Measurements from ENCODE around the gene ITGB2.

ITGB2 gene

DNA sequence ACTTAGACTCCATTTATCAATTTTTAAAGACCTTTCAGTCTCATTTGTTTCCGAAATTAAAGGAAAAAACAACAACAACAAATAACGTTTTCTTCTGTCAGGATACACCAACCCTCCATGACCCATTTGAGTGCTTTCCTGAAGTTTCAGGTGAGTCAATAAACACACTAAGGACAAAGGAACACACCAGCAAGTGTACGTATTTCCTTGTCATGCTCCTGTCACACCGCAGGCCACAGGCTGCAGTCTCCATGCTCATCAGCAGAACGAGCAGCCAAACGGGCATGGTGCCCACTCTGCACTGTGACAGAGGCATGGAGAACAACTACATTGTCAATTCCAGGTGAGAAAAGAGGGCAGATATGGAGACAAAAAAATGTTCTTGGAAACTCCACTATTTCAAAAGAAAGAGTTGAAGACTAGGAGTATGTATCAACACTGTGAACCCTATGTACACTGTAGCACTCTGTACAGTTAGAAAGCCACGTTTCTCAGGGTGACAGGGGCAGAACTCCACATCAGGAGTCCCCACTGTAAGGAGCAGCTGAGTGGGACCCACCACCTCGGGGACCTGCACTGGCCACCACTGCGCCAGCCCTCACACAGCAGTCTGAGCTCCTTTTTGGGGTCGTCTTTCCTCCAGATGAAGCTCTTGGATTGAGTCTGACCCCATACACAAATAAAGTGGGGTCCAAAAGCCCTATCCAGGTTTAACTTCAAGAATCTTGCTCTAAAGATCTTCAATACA is 49.8 kb downstream of the ITGB2 start:
- DNase-seq (ENCODE audit: low read depth in 3 of 3, low spot score in 1 of 3), result no peak

DNA sequence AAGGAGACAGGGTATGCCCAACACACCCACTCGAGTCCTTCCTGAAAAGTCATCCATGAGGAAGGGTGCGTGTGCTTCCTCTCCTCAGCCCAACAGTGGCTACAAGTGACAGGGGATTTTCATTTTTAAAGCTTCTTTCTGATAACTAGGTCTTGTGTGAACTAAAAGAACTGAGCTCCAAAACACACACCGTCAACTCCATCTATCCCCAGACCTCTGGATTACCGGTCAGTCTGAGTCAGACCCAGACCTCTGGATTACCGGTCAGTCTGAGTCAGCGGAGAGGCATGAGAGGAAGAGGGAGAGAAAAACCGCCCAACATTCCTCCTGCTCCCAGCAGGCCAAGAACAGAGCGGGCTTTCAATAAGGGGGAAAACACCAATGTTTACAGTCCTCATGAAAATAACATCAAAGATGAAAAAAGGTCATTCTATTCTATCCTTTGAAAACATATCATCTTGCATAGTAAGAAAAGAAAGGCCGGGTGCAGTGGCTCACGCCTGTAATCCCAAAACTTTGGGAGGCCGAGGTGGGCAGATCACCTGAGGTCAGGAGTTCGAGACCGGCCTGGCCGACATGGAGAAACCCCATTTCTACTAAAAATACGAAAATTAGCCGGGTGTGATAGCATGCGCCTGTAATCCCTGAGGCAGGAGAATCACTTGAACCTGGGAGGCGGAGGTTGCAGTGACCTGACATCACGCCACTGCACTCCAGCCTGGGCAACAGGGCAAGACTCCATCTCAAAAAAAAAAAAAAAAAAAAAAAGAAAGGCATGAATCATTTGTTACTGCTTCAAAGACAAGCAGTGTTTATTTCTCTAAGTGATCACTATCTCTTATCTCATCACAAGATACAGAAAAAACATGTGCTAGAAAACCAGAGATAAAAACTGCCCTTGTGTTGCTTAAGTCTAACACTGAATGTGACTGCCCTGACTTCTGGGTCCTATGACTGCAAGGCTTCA is 50.6 kb downstream of the ITGB2 start:
- no peak for DNase-seq (ENCODE audit: low read depth in 3 of 3, low spot score in 1 of 3)

DNA sequence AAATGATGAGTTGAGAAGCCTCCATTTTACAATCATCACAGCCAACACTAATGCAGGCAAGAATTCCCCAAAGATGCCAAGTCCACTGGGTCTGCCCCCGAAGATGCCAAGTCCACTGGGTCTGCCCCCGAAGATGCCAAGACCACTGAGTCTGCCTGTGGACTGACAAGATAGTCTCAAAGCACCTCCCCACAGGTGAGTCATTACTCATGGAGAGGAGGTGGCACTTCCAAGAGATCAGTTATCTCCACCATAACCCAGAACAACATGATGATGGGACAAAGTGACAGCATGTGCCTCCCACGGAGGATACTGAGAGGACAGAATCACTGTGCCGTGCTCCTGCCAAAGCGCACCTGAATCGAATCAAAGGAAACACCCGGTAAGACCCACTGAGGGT is 52.0 kb downstream of the ITGB2 start:
- DNase-seq (ENCODE audit: low read depth in 3 of 3, low spot score in 1 of 3), result no peak

DNA sequence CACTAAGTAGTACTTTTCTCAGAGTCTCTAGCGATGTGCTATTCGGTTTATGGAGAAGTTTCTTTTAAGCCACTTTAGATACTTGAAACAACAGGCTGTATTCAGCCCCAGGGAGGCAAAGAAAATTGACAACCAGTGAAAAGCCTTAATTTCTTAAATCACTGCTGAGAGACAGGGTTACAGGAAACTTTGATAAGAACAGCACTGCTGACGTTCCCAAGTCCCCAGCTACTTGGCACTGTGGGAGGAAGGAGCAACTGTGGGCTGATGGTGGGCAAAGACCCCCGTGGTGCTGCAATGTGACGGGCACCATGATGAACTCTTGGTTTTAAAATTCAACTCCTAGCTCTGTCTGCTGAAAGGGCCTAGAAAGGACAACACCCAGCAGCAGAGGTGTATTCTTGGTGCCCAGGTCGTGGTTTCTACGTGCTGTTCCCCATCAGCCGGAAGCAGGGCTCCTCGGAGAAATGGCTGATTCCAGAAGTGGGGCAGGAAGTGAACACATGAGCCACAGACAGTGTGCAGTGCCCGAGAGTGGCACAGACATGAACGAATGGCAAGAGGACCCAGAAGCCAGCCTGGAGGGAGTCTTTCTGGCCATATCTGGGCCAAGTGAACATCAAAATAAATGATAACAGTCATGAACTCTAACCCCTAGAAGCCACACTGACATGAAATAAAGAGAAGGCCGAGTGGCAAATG is 52.5 kb downstream of the ITGB2 start:
- DNase-seq (ENCODE audit: low read depth in 3 of 3, low spot score in 1 of 3), result no peak

GRCh38 chr21:44867464-44867863 is 53.2 kb downstream of the ITGB2 start:
- DNase-seq (ENCODE audit: low read depth in 3 of 3, low spot score in 1 of 3), result no peak

GRCh38 chr21:44866780-44867179 is 53.9 kb downstream of the ITGB2 start:
- DNase-seq (ENCODE audit: low read depth in 3 of 3, low spot score in 1 of 3), result no peak

DNA sequence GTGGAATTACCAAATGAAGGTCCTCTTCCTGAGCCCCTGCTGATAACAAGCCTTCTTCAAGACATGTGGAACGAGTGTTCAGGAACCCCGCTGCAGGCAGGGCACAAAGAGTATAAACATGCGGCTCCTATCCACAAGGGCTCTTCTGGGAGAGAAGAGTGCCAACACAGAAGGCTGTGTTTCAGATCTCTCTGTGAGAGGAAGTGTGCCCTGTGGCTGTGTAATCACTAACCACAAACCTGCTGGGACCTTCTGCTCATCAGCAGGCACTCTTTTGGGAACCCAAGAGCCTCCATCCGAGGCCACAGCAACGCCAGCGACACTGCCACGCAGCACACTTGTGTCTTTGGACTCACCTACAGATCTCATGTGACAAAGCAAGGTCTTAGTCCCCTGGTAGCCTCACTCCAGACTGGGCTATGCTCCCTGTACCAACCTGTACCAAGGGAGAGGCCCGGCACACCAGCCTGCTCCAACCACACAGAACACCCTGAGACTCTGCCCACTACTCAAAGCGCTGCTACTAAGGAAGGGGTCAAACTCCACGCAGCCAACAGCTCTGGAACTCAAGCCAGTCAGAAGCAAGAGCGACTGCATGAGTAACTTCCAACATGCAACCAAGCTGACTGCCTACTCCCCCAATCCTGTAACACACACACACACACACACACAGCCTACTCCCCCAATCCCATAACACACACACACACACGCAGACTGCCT is 55.0 kb downstream of the ITGB2 start:
- no peak for DNase-seq (ENCODE audit: low read depth in 3 of 3, low spot score in 1 of 3)

GRCh38 chr21:44862869-44863685 is 57.6 kb downstream of the ITGB2 start:
- no peak for DNase-seq (ENCODE audit: low read depth in 3 of 3, low spot score in 1 of 3)

- no peak for DNase-seq (ENCODE audit: low read depth in 3 of 3, low spot score in 1 of 3)
These were observed 61.9 kb downstream of the ITGB2 start for GRCh38 chr21:44858791-44859190.

- no peak for DNase-seq (ENCODE audit: low read depth in 3 of 3, low spot score in 1 of 3)
These were observed 62.4 kb downstream of the ITGB2 start for GRCh38 chr21:44858291-44858690.

- no peak for DNase-seq (ENCODE audit: low read depth in 3 of 3, low spot score in 1 of 3)
These were observed 63.4 kb downstream of the ITGB2 start for GRCh38 chr21:44857127-44857892.

DNA sequence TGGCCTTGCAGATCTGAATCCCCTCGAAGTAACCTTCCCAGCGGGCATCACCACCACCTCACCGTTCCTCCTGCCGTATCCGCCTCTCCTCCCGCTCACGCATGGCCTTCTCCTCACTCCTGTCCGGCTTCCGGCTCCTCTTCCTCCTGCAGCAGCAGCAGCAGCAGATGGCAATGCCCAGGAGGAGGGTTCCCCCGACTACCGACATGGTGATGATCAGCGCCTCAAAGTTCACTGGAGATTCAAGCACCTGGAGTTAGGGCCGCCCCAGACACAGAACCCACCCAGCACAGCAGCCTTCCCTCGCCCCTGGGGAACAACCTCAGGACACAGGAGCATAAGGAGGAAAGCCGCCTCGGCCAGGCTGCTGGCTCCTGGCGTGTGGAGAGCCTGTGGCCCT is 64.6 kb downstream of the ITGB2 start:
- DNase-seq (ENCODE audit: low read depth in 3 of 3, low spot score in 1 of 3), result no peak

GRCh38 chr21:44855572-44855971 is 65.1 kb downstream of the ITGB2 start:
- DNase-seq (ENCODE audit: low read depth in 3 of 3, low spot score in 1 of 3), result no peak

GRCh38 chr21:44854664-44855446 is 65.8 kb downstream of the ITGB2 start:
- DNase-seq (ENCODE audit: low read depth in 3 of 3, low spot score in 1 of 3), result no peak

DNA sequence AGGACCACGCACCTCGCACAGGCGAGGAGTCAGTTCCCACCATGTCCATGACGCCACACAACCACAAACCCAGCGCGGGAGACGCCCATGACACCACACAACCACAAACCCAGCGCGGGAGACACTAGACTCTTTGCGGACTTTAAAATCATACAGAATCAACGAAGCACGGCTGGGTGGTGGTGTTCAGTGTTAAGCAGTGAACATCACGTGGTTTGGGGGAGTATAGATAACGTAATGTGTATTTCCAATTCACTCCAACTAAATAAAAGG is 66.4 kb downstream of the ITGB2 start:
- DNase-seq (ENCODE audit: low read depth in 3 of 3, low spot score in 1 of 3), result no peak

GRCh38 chr21:44853601-44854390 is 66.9 kb downstream of the ITGB2 start:
- DNase-seq (ENCODE audit: low read depth in 3 of 3, low spot score in 1 of 3), result no peak

DNA sequence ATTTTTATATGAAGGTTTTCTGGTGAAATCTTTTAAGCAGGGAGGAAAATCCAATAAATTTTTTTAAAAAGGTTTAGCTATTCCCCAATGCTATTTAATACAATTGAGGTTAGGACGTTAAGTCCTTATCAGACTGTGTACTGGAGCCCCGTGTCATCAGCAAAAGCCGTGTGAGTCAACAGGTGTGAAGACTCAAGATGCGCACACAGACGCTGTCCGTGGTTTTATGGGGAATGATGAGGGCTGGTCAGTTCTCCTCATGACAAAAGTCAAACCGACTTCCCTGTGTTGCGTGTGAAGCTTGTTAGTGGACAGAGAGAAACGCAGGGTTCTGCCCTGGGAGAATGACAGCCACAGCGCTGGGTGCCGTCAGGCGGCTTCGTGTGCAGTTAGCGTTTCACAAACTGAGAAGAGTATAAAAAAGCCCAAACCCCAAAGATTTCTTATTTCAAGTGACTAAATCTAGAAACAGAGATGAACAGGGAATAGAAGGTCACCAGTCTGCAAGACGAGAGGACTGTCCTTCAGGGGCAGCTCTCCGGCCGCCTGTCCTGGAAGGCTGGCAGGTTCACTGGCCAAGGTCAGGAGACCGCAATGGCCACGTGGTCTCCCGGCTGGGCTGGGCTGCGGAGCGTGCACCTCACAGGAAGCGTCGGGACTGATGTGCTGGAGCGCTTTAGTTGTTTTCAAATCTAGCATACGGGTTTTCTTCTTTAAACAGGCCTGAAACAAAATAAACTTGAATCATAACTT is 69.6 kb downstream of the ITGB2 start:
- DNase-seq (ENCODE audit: low read depth in 3 of 3, low spot score in 1 of 3), result no peak

Data from stimulated activated CD4-positive, alpha-beta T cell treated with anti-CD3 and anti-CD28 coated beads, TNF-alpha, amount 100 ng/mL, for 1 hour (primary cell).